ENCODE measurements around the gene FRMD8. TPM values are rescaled to one million over a fixed set of nuclear protein-coding genes. Genes with fewer than 3 reads are reported as not detected.

FRMD8 gene
- total RNA-seq, 1 experiment from 2014 or later: 40.2 TPM

DNA sequence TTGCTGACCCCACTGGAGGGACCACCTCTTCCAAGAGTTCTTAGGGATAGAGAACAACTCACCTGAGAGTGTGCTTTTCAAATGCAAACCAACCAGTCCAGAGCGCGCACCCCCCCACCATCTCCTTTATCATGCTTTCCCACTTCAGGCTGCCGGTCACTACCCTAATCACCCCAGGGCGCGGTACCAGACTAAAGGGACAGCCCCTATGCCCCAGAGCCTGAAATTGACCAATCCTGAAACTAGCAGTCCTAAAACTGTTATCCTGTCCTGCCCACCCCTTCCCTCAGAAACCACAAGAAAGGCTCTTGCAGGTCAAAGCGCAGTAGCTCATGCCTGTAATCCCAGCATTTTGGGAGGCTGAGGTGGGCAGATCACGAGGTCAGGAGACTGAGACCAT, 73.1 kb downstream of the FRMD8 start:
- CTCF ChIA-PET: interaction anchor here (0.8 to 1.7 kb wide), 2 partner anchors 9 to 10 kb away, joined by 3 to 5 read pairs; no protein-coding TSS in a partner anchor
- no peak for DNase-seq
- TF ChIP-seq, protein P1, sequence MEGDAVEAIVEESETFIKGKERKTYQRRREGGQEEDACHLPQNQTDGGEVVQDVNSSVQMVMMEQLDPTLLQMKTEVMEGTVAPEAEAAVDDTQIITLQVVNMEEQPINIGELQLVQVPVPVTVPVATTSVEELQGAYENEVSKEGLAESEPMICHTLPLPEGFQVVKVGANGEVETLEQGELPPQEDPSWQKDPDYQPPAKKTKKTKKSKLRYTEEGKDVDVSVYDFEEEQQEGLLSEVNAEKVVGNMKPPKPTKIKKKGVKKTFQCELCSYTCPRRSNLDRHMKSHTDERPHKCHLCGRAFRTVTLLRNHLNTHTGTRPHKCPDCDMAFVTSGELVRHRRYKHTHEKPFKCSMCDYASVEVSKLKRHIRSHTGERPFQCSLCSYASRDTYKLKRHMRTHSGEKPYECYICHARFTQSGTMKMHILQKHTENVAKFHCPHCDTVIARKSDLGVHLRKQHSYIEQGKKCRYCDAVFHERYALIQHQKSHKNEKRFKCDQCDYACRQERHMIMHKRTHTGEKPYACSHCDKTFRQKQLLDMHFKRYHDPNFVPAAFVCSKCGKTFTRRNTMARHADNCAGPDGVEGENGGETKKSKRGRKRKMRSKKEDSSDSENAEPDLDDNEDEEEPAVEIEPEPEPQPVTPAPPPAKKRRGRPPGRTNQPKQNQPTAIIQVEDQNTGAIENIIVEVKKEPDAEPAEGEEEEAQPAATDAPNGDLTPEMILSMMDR (IDR thresholded peaks at IDR 0.05; ENCODE audit: unreplicated experiment): no peak
- Mint-ChIP-seq H3K27me3 (ENCODE audit: unreplicated experiment) (no peaks in the 10 kb centered on the region), H3K9me3 (ENCODE audit: low read depth, unreplicated experiment) (no peaks in the 10 kb centered on the region), H3K4me3 (ENCODE audit: low read depth, unreplicated experiment) (no peak overlapping the region), H3K36me3 (ENCODE audit: insufficient read depth, unreplicated experiment) (peaks cover 22% of the 10 kb centered on the region), H3K27ac (ENCODE audit: unreplicated experiment) (no peak overlapping the region), H3K4me1 (ENCODE audit: low read depth, unreplicated experiment) (peaks cover 13% of the 10 kb centered on the region)
- BruUV-seq (replicated peaks): no TSS peak
- intact Hi-C loops (cut with micrococcal nuclease; ENCODE audit: unreplicated experiment): no loop called here

Other genes starting within 250 kb of the FRMD8 start
- gene SPDYC, start 216.4 kb upstream of the FRMD8 start, total RNA-seq (2022): not detected in 2 replicates
- gene CAPN1, start 204.7 kb upstream of the FRMD8 start, total RNA-seq (2022): 288 and 314 TPM in 2 replicates
- 34.4 and 40.4 TPM in 2 replicates for gene POLA2, start 124.7 kb upstream of the FRMD8 start, total RNA-seq (2022)
- gene CDC42EP2, start 71.8 kb upstream of the FRMD8 start, total RNA-seq (2022): 35.6 and 43.2 TPM in 2 replicates
- gene DPF2, start 52.8 kb upstream of the FRMD8 start, total RNA-seq (2022): 57.5 and 61.1 TPM in 2 replicates
- 0.73 and 1.5 TPM in 2 replicates for gene TIGD3, start 31.9 kb upstream of the FRMD8 start, total RNA-seq (2022)
- 2.9 and 4.0 TPM in 2 replicates for gene SLC25A45, start 4.0 kb upstream of the FRMD8 start, total RNA-seq (2022)
- gene NEAT1, start 36.2 kb downstream of the FRMD8 start, total RNA-seq (2022): 605 and 821 TPM in 2 replicates
- gene MALAT1, start 112.4 kb downstream of the FRMD8 start, total RNA-seq (2022): 8,437 and 9,950 TPM in 2 replicates
- 47.8 and 53.6 TPM in 2 replicates for gene SCYL1, start 138.4 kb downstream of the FRMD8 start, total RNA-seq (2022)
- gene LTBP3, start 171.7 kb downstream of the FRMD8 start, total RNA-seq (2022): 166 and 169 TPM in 2 replicates
- 40.7 and 45.3 TPM in 2 replicates for gene ZNRD2, start 183.8 kb downstream of the FRMD8 start, total RNA-seq (2022)
- gene FAM89B, start 185.9 kb downstream of the FRMD8 start, total RNA-seq (2022): 29.8 and 30.6 TPM in 2 replicates
- 73.7 and 81.0 TPM in 2 replicates for gene EHBP1L1, start 189.4 kb downstream of the FRMD8 start, total RNA-seq (2022)
- 1.2 and 1.4 TPM in 2 replicates for gene KCNK7, start 209.2 kb downstream of the FRMD8 start, total RNA-seq (2022)
- gene MAP3K11, start 227.6 kb downstream of the FRMD8 start, total RNA-seq (2022): 86.3 and 91.4 TPM in 2 replicates
- gene PCNX3, start 229.1 kb downstream of the FRMD8 start, total RNA-seq (2022): 72.8 and 77.4 TPM in 2 replicates

All from Calu3 (cell line).